Suprapubic skin (tissue), 4 donors: ENCODE measurements around the gene BTF3L4.

Source experiments
- CTCF ChIP-seq, 2 donors: fragments of 200-600 bp in 1 of 2; fragments of 450-650 bp in 1 of 2; sonication (generic) in 1 of 2; IDR thresholded peaks; one replicate each; pipeline ENCODE4 v1.5.1; 2016 to 2019; ENCODE audit warnings: antibody characterized with exemption in 2 of 2, mild to moderate bottlenecking in 1 of 2, moderate library complexity in 1 of 2
- EP300 ChIP-seq: sonication (generic); formaldehyde crosslinking; IDR thresholded peaks from one replicate; pipeline ENCODE4 v1.6.1; 2017; ENCODE audit warnings: antibody characterized with exemption
- POLR2A ChIP-seq, 2 donors: fragments of 450-650 bp; IDR thresholded peaks; one replicate each; pipeline ENCODE4 v1.6.1; 2017; ENCODE audit warnings: antibody characterized with exemption in 2 of 2, mild to moderate bottlenecking in 2 of 2, moderate library complexity in 2 of 2
- POLR2AphosphoS5 ChIP-seq, 3 donors: sonication (generic); formaldehyde crosslinking; IDR thresholded peaks; one replicate each; pipeline ENCODE4 v1.6.1; 2017; ENCODE audit warnings: antibody characterized with exemption in 3 of 3

GRCh38 chr1:52098139-52098871 lies 42.2 kb downstream of the BTF3L4 start:
- no peak for TF ChIP-seq POLR2AphosphoS5 (IDR thresholded peaks at IDR 0.05)
- no peak for TF ChIP-seq POLR2A (IDR thresholded peaks at IDR 0.05)
- TF ChIP-seq CTCF (IDR thresholded peaks at IDR 0.05) = no peak
- no peak for TF ChIP-seq EP300
